Measurements from ENCODE around the gene UBE2O.
A peak's percentile ranks its signal among the peaks of the same experiment; 100 is the strongest.

The UBE2O gene

DNA sequence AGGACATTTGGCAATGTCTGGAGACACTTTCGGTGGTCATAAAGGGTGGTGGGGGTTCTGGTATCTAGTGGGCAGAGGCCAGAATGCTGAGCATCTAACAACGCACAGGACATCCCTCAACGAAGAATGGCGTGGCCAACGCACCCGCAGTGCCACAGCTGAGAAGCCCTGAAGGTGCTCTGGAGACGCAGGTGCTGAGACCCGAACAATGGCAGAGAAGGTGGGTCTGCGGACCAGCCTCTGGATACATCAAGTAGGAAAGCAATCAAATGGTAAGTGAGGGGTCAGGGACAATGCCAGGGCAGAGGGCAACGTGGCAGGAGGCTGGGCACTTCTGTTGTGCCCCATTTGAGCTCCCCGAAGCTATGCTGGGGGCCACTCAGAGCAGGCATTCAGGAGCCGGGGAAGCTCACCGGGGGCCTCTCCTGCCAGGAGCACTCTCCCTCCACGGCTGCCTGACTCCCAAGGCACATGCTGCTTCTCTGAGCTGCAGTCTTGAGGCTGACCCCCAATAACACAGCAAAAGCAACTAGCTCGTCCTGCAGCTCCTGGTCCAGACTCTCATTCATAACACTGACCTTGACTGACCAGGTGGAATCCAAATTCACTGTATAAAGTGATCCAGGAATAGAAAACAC lies 42.5 kb downstream of the UBE2O start:
- no peak for DNase-seq

DNA sequence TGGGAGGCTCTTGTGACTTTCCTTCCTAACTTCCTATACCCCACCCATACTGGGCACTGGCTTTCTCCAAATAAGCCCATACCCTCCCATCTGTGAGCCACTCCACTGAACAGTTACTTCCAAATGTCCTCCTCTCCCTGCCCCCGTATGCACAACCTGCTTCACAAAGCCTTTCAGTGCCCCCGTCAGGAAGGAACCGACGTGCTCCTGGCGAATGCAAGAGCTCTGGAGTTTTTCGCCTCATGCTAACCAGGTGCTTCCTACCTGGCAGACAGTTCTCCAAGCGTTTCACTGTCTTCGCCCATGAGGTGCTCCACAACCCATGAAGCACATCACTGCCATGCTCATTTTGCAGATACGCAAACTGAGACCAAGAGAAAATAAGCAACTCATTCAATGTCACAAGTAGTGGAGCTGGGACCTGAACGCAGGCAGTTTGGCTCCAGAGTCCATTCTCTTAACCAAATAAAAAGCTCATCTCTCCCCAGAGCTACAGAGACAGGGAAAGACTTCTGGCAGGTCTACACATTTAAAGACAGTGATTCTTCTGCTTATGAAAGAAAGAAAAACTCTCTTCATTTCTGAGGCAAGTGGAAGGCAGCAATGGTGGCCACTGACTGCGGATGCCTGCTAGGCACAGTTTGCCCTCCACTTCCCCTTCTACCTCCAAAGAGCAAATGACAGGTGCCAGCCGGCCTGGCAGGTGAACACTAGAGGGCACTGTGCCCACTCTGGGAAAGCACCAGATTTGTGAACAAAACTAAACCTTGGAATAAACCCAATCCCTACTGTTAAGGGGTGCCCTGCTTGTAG lies 44.7 kb downstream of the UBE2O start:
- peak in 3 of 4 experiments; percentile 22 to 62 (median 47) for DNase-seq

DNA sequence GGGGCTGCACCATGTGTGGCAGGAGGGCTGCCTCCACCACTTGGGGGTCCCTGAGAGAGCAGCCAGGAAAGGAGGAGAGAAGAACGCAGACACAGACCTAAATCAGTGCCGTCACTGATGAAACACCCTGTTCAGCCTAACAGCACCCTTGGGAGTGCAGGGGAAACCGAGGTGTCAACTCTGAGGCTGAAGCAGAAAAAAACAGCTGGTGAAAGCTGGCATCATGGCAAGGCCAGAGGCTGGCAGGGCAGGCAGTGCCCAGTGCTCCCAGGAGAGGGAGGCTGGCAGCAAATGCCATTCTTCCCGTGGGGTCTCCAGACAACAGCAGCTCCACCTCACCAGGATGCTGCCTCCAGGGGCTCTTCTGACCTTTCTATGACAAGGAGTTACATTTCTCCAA lies 45.4 kb downstream of the UBE2O start:
- DNase-seq: no peak

DNA sequence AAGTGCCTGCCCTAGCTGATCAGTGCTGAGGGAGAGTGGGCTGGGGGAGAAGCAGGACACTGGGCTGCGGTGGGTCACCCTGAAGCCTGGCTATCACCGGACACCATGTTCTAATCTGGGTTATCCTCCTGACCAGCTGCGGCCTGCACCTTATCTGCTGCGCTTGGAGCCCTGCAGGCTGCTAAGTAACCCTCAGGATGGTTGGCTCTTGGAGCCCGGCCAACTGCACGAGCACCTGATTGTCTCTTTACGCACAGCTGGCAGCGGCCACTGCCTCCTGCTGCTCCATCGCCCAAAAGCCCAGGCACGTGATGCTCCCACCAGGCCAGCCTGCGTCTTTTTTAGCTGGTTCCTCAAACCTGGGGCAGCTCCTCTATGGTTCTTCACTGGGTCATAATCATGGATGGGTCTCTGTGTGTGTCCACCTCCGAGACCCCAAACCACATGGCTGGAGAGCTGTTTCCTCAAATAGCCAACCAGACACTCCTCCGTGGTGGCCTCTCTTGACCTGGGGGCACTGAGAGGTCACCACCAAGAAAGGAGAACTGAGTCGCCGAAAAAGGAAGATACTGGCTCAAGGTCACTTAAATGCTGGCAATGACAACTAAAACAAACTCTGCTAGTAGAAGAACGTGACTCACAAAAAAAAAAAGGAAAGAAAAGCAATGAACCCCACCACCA lies 46.8 kb downstream of the UBE2O start:
- no peak for DNase-seq

- no peak for DNase-seq
Observed at GRCh38 chr17:76405607-76405966, 47.4 kb downstream of the UBE2O start.

GRCh38 chr17:76404976-76405563 lies 47.9 kb downstream of the UBE2O start:
- DNase-seq: no peak

DNA sequence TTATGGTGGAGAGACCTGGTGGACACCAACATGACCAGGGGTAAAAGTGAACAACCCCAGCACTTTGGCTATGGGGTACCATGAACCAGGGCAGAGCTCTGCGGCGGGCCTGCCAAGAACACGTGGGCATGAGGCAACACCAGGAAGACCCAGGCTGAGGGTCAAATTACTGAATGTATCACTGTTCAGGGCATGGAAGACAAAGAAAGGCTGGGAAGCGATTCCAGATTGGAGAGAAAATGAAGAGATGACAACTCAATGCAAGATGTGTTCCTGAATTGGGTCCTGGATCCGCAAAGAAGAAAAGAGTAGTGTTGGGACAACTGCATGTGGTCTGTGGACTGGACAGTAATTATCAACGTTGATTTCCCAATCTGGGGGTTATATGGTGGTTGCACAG lies 48.7 kb downstream of the UBE2O start:
- no peak for DNase-seq

- no peak for DNase-seq
Observed at GRCh38 chr17:76402711-76403110, 50.2 kb downstream of the UBE2O start.

DNA sequence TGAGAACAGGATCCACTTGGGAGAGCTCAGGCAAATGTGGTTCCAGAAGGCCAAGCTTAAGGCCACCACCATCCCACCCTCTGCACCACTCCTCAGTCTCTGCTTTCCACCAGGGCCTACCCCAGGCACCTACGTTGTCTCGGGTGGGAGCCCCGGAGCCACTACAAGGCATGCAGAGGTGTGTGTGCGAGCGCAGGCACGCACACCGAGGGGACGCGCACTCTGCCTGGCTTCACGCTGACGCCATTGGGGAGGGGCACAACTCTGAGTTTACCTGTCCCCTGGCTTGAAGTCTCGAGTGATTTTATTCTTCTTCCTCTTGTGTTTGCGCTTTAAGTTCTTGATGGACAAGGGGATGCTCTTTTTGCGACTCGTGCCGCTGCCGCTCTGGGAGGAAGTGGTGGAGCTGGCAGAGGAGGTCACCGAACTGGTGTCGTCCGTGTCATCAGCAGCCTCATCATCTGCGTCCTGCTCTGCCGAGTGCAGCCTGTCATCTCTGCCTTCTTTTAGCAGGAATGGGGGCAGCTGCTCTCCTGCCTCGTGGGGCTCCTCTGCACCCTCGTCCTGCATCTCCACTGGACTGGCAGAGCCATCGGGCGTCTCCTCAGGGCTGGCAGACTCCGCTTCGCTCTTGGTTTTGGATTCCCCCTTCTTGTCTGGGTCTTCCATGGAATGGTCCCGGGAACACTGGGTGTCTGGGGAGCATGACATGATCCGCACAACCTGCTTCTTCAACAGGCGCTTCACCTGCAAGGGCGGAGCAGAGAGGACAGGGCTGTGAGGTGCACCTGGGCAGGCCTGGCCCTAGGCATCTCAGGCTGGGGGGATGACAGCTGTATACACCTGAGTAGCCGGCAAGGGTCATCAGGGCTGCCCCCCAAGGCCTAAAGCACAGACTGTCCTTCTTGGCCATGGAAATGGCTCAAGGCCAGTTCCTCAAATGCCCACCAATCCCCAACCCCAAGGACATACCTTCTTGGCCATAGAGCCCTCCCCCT lies 53.5 kb downstream of the UBE2O start:
- no peak for DNase-seq

- DNase-seq: no peak
Observed at GRCh38 chr17:76398523-76399174, 54.3 kb downstream of the UBE2O start.

- peak; percentile 59 to 88 (median 82) for DNase-seq
Observed at GRCh38 chr17:76397687-76398522, 55.0 kb downstream of the UBE2O start.

- no peak for DNase-seq
Observed at GRCh38 chr17:76397184-76397583, 55.8 kb downstream of the UBE2O start.

DNA sequence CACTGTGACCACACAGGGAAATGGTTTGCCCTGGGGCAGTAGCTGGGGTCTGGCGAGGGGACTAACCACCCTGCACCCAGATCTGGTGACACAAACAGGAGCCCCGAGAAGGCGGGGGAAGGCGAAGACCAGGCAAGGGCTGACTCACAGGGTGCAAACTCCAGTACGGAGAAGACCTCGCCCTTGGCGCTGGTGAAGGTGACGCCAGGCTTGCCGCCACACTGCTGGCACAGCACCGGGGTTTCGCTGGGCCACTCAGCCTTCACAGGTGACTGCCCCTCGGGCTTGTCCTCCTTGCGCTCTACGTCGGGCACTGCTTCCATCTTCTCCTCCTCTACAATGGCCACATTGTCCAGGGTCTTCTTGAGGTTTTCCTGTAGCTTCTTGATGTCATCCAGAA lies 57.0 kb downstream of the UBE2O start:
- DNase-seq: no peak

- no peak for DNase-seq
Observed at GRCh38 chr17:76394166-76394565, 58.8 kb downstream of the UBE2O start.

- no peak for DNase-seq
Observed at GRCh38 chr17:76391200-76391715, 61.7 kb downstream of the UBE2O start.

GRCh38 chr17:76390003-76390421 lies 62.9 kb downstream of the UBE2O start:
- no peak for DNase-seq

DNA sequence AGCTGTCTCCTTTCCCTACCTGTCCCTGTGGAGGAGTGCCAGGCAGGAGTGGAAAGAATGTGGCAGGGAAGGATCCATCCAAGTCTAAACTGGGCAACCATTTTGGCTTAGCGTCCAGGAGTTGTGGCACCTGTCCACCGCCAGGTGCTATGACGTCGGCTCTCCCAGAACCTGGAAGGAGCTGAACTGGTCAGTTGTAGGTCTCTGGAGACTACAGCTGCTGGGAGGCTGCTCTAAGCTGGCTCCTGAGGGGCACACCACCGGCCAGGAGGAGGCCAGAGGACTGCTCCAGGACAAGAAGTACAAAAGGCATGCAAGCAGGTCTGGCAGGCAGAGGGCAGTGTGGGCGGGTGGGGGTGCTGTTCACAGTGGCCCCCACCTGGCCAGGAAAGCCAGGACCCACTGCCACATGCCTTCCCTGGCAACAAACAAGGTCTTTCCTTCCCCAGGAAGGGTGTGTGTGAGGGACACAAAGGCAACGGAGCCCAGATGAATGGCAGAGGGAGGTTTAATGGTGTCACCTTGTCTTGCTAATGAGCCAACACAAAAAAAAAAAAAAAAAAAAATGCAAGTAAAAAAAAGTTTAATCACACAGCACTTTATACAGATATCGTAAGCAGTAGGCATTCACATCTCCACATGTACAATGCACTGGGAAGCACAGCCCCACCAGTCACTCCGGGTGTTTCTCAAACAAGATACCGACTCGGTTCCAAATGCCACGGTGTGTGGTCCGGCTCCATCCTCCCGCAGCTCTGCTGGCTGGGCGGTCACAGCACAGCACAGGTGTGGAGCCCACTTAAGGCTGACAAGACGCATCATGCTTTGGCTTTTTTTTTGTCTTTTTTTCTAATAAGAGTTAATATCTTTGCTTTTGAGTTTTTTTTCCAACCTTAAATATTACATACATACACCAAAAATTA lies 63.7 kb downstream of the UBE2O start:
- DNase-seq: no peak

DNA sequence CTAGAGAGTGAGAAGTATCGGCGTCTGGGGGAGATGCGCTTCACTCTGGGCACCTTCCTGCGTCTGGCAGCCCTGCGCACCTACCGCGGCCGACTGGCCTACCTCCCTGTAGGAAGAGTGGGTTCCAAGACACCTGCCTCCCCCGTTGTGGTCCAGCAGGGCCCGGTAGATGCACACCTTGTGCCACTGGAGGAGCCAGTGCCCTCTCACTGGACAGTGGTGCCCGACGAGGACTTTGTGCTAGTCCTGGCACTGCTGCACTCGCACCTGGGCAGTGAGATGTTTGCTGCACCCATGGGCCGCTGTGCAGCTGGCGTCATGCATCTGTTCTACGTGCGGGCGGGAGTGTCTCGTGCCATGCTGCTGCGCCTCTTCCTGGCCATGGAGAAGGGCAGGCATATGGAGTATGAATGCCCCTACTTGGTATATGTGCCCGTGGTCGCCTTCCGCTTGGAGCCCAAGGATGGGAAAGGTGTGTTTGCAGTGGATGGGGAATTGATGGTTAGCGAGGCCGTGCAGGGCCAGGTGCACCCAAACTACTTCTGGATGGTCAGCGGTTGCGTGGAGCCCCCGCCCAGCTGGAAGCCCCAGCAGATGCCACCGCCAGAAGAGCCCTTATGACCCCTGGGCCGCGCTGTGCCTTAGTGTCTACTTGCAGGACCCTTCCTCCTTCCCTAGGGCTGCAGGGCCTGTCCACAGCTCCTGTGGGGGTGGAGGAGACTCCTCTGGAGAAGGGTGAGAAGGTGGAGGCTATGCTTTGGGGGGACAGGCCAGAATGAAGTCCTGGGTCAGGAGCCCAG lies 65.8 kb downstream of the UBE2O start:
- DNase-seq: no peak

Measured in activated naive CD4-positive, alpha-beta T cell (primary cell).